Tibial nerve (tissue), 4 donors: ENCODE data around the gene TRIM25.

Source experiments
- CTCF ChIP-seq, 5 experiments: fragments of 200-600 bp in 3 of 5; fragments of 450-650 bp in 2 of 5; sonication (generic) in 3 of 5; IDR thresholded peaks; one replicate each; pipeline ENCODE4 v1.5.1; 2016 to 2019; ENCODE audit warnings: antibody characterized with exemption in 5 of 5, mild to moderate bottlenecking in 3 of 5, moderate library complexity in 2 of 5
- EP300 ChIP-seq, 2 donors: sonication (generic); formaldehyde crosslinking; IDR thresholded peaks; one replicate each; pipeline ENCODE4 v1.6.1; 2017; ENCODE audit warnings: antibody characterized with exemption in 2 of 2, mild to moderate bottlenecking in 1 of 2
- POLR2A ChIP-seq, 2 donors: fragments of 450-650 bp; IDR thresholded peaks; one replicate each; pipeline ENCODE4 v1.6.1; 2017; ENCODE audit warnings: antibody characterized with exemption in 2 of 2, mild to moderate bottlenecking in 2 of 2, moderate library complexity in 2 of 2

GRCh38 chr17:56917559-56918296, 3.9 kb upstream of the TRIM25 start:
- no peak for TF ChIP-seq CTCF (IDR thresholded peaks at IDR 0.05)
- no peak for TF ChIP-seq EP300 (IDR thresholded peaks at IDR 0.05)
- TF ChIP-seq POLR2A (IDR thresholded peaks at IDR 0.05), result no peak
